ENCODE measurements around the gene KPNB1.

Gene KPNB1

GRCh38 chr17:47641202-47641601 is 8.5 kb upstream of the KPNB1 start:
- Histone ChIP-seq H3K36me3 (ENCODE audit: control insufficient read depth in 2 of 2, insufficient read depth in 1 of 2, low read length in 2 of 2) (peaks cover 0 to 7% of the 10 kb centered on the region in 2 experiments; a peak in 1 of 3 replicates), H3K4me3 (ENCODE audit: low read depth, low read length) (no peak overlapping the region), H3K9me3 (ENCODE audit: control insufficient read depth, insufficient read depth, low read depth, low read length) (no peaks in the 10 kb centered on the region), H3K27ac (ENCODE audit: extremely low read depth, low read depth, low read length) (no peak overlapping the region), H3K4me1 (ENCODE audit: control insufficient read depth, insufficient read depth, low read length) (no peaks in the 10 kb centered on the region; the same call in 1 of the 2 replicates)
- POLR2A ChIA-PET, result interaction anchor here (2.4 kb wide), 1 partner anchor 8 kb away, joined by 11 read pairs; the partner anchor contains the start of gene KPNB1
- CTCF ChIA-PET, result no interaction called here
- TF ChIP-seq ZNF837 (tag by site-specific recombination; IDR thresholded peaks at IDR 0.05), result no peak
- no peak for TF ChIP-seq ZNF341 (tag by site-specific recombination; IDR thresholded peaks at IDR 0.05; ENCODE audit: low read depth)
- no peak for TF ChIP-seq ZNF707 (tag by site-specific recombination; IDR thresholded peaks at IDR 0.05)
- no peak for TF ChIP-seq ZNF416 (tag by site-specific recombination; IDR thresholded peaks at IDR 0.05)
- TF ChIP-seq ZBTB20 (tag by site-specific recombination; IDR thresholded peaks at IDR 0.05), result no peak
- TF ChIP-seq ZNF366 (tag by site-specific recombination; conservative IDR thresholded peaks at IDR 0.05), result no peak
- no peak for TF ChIP-seq ZNF624 (tag by site-specific recombination; IDR thresholded peaks at IDR 0.05)
- TF ChIP-seq ZNF843 (tag by site-specific recombination; IDR thresholded peaks at IDR 0.05), result no peak
- TF ChIP-seq ZNF394 (tag by site-specific recombination; IDR thresholded peaks at IDR 0.05; ENCODE audit: borderline replicate concordance), result no peak
- no peak for TF ChIP-seq HOXA7 (CRISPR knock-in tag; IDR thresholded peaks at IDR 0.05; ENCODE audit: borderline replicate concordance)
- no peak for TF ChIP-seq ZNF426 (tag by site-specific recombination; IDR thresholded peaks at IDR 0.05)
- no peak for TF ChIP-seq ZNF658 (tag by site-specific recombination; IDR thresholded peaks at IDR 0.05)
- TF ChIP-seq ZNF48 (tag by site-specific recombination; IDR thresholded peaks at IDR 0.05), result no peak
- TF ChIP-seq HIC1 (tag by site-specific recombination; IDR thresholded peaks at IDR 0.05), result no peak
- TF ChIP-seq KLF1 (tag by site-specific recombination; IDR thresholded peaks at IDR 0.05), result no peak
- TF ChIP-seq ZNF501 (tag by site-specific recombination; IDR thresholded peaks at IDR 0.05), result no peak
- TF ChIP-seq BCL6B (tag by site-specific recombination; IDR thresholded peaks at IDR 0.05), result no peak
- TF ChIP-seq ZFP3 (tag by site-specific recombination; IDR thresholded peaks at IDR 0.05; ENCODE audit: low read depth), result no peak

- Histone ChIP-seq H3K9me3 (ENCODE audit: control insufficient read depth, insufficient read depth, low read depth, low read length) (no peaks in the 10 kb centered on the region), H3K27ac (ENCODE audit: extremely low read depth, low read depth, low read length) (no peak overlapping the region), H3K4me1 (ENCODE audit: control insufficient read depth, insufficient read depth, low read length) (no peaks in the 10 kb centered on the region; the same call in 1 of the 2 replicates), H3K36me3 (ENCODE audit: control insufficient read depth in 2 of 2, insufficient read depth in 1 of 2, low read length in 2 of 2) (peaks cover 0 to 2% of the 10 kb centered on the region in 2 experiments; a peak in 1 of 3 replicates), H3K4me3 (ENCODE audit: low read depth, low read length) (no peak overlapping the region)
- no peak for TF ChIP-seq ZBTB10 (tag by site-specific recombination; IDR thresholded peaks at IDR 0.05)
- TF ChIP-seq ZNF791 (tag by site-specific recombination; IDR thresholded peaks at IDR 0.05), result no peak
- TF ChIP-seq ZNF354C (tag by site-specific recombination; IDR thresholded peaks at IDR 0.05; ENCODE audit: borderline replicate concordance, low read depth), result no peak
- TF ChIP-seq KLF1 (tag by site-specific recombination; IDR thresholded peaks at IDR 0.05), result no peak
- ChIA-PET CTCF (interaction anchor here (0.6 kb wide), 1 partner anchor 413 kb away, joined by 3 read pairs; no protein-coding TSS in a partner anchor), POLR2A (interaction anchor here (0.6 kb wide), 3 partner anchors 103 to 215 kb away, joined by 3 to 4 read pairs (median 4); no protein-coding TSS in a partner anchor)
These were observed 6.6 kb upstream of the KPNB1 start for GRCh38 chr17:47643116-47643515.
